GM12875 (cell line): ENCODE measurements around the gene XXYLT1.

ENCODE experiments used
- H3K4me3 ChIP-seq: one replicate; pipeline ENCODE4 v1.5.1; 2011; ENCODE audit warnings: low read depth, low read length, control low read depth
- CTCF ChIP-seq: IDR thresholded peaks from 2 replicates; pipeline ENCODE4 v1.5.1; 2011; ENCODE audit warnings: low read depth, mild to moderate bottlenecking, control low read depth, inconsistent platforms, low read length, moderate library complexity, borderline replicate concordance; ENCODE audit not compliant: insufficient read depth

The XXYLT1 gene

GRCh38 chr3:195249057-195249770, 21.7 kb downstream of the XXYLT1 start:
- no peak for TF ChIP-seq CTCF
- no peak overlapping the region for H3K4me3 ChIP-seq

GRCh38 chr3:195248281-195248680, 22.7 kb downstream of the XXYLT1 start:
- no peak for TF ChIP-seq CTCF
- no peak overlapping the region for H3K4me3 ChIP-seq

GRCh38 chr3:195247863-195248189, 23.1 kb downstream of the XXYLT1 start:
- no peak overlapping the region for H3K4me3 ChIP-seq
- TF ChIP-seq CTCF = no peak

- H3K4me3 ChIP-seq = no peak overlapping the region
- TF ChIP-seq CTCF = no peak
Observed at GRCh38 chr3:195247086-195247862, 23.7 kb downstream of the XXYLT1 start.

GRCh38 chr3:195246581-195246995, 24.4 kb downstream of the XXYLT1 start:
- H3K4me3 ChIP-seq = no peak overlapping the region
- no peak for TF ChIP-seq CTCF

GRCh38 chr3:195245531-195245951, 25.4 kb downstream of the XXYLT1 start:
- no peak for TF ChIP-seq CTCF

GRCh38 chr3:195241592-195242355, 29.2 kb downstream of the XXYLT1 start:
- no peak for TF ChIP-seq CTCF
- H3K4me3 ChIP-seq = no peak overlapping the region

More at GRCh38 chr3:195245531-195245951, 25.4 kb downstream of the XXYLT1 start:
- H3K4me3 ChIP-seq = no peak overlapping the region
